Right kidney (tissue), 1 donor: ENCODE data around the gene PDE6B.
"Not testable (repeated sequence)": the region's sequence is repeated elsewhere in the genome, so short reads cannot be mapped to it uniquely, and the experiment has no call there.

Source experiments
- DNase-seq: peaks from one replicate; pipeline ENCODE4 v3.0.0-alpha.2; 2016

PDE6B gene

GRCh38 chr4:704198-704891 lies 79.0 kb downstream of the PDE6B start:
- no peak for DNase-seq

DNA sequence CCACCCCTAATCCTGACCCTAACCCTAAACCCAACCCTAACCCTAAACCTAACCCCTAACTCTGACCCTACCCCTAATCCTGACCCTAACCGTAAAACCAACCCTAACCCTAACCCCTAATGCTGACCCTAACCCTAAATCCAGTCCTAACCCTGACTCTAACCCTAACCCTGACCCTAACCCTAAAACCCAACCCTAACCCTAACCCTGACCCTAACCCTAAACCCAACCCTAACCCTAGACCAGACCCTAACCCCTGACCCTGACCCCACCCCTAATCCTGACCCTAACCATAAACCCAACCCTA lies 79.6 kb downstream of the PDE6B start:
- no peak for DNase-seq

GRCh38 chr4:705278-706082 lies 80.1 kb downstream of the PDE6B start, which contains the start of gene PCGF3:
TSS of gene PCGF3 (plus strand) at chr4:705832. CDS start at chr4:733681, 27,849 bp downstream.
- peak; percentile 93 for DNase-seq

- DNase-seq, result not testable (repeated sequence)
Measured at GRCh38 chr4:706083-706633, 80.8 kb downstream of the PDE6B start.

- DNase-seq, result no peak
Measured at GRCh38 chr4:706834-707598, 81.6 kb downstream of the PDE6B start.

- DNase-seq, result no peak
Measured at GRCh38 chr4:707929-708630, 82.7 kb downstream of the PDE6B start.

GRCh38 chr4:708631-708933 lies 83.2 kb downstream of the PDE6B start:
- no peak for DNase-seq

DNA sequence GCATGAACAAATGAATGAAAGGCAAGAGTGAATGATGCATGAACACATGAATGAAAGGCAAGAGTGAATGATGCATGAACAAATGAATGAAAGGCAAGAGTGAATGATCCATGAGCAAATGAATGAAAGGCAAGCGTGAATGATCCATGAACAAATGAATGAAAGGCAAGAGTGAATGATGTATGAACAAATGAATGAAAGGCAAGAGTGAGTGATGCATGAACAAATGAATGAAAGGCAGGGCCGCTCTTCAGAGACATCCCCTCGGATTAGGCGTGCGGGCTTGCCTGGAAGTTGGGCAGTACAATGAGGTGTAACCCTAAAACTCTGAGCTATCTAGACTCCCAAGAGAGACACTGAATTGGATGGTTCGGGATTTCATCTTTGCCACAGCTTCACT lies 84.0 kb downstream of the PDE6B start:
- DNase-seq, result no peak

DNA sequence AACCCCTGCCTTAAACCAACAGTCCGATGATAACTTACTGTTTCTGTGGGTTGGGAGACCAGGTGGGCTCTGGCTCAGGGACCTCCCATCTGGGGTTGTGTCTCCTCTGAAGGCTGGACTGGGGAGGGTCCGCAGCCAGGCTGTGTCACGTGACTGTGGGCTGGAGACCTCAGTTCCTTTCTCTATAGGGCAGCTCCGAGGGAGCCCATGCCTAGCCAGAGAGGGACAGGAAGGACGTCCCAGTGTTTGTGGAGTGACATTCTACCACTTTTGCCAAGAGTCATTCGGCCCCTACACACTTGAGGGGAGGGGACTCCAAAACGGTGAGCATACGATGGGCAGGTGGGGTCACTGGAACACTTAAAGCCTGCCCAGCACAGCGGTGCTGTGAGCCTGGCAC lies 84.7 kb downstream of the PDE6B start:
- no peak for DNase-seq

DNA sequence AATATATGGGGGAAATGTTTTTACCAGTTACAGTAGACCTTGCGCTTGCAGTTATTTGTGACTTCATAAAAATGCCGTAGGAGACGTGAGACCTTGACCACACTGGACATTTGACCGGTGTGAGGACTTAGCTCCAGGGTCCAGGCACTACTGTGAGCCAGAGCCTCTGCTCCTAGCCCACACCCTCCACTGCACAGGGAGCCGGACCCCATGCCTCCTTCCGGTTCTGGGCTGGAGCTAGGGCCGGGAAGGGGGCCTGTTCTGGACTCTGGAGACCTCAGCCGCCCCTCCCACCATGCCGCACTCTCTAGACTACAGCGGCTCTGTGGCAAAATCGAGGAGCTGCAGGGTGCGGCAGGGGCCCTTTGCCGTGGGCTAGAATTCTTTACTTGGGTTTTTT lies 85.5 kb downstream of the PDE6B start:
- no peak for DNase-seq

- no peak for DNase-seq
Measured at GRCh38 chr4:712093-712492, 86.7 kb downstream of the PDE6B start.

DNA sequence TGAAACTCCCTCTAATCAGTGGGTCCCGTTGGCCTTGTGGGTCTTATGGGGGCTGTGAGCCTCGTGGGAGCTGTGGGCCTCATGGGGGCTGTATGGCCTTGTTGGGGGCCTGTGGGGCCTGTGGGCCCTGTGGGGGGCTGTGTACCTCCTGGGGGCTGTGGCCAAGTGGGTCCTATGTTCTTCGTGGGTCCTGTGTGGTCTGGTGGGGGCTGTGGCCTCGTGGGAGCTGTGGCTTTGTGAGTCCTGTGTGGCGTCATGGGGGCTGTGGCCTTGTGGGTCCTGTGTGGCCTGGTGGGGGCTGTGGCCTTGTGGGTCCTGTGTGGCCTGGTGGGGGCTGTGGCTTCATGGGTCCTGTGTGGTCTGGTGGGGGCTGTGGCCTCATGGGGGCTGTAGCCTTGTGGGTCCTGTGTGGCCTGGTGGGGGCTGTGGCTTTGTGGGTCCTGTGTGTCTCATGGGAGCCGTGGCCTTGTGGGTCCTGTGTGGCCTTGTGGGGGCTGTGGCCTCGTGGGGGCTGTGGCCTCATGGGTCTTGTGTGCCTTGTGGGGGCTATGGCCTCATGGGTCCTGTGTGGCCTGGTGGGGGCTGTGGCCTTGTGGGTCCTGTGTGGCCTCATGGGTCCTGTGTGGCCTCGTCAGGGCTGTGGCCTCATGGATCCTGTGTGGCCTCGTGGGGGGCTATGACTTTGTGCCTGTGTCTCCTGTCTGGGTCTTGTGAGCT lies 87.7 kb downstream of the PDE6B start:
- DNase-seq, result no peak

GRCh38 chr4:714087-714486 lies 88.7 kb downstream of the PDE6B start:
- DNase-seq, result no peak

DNA sequence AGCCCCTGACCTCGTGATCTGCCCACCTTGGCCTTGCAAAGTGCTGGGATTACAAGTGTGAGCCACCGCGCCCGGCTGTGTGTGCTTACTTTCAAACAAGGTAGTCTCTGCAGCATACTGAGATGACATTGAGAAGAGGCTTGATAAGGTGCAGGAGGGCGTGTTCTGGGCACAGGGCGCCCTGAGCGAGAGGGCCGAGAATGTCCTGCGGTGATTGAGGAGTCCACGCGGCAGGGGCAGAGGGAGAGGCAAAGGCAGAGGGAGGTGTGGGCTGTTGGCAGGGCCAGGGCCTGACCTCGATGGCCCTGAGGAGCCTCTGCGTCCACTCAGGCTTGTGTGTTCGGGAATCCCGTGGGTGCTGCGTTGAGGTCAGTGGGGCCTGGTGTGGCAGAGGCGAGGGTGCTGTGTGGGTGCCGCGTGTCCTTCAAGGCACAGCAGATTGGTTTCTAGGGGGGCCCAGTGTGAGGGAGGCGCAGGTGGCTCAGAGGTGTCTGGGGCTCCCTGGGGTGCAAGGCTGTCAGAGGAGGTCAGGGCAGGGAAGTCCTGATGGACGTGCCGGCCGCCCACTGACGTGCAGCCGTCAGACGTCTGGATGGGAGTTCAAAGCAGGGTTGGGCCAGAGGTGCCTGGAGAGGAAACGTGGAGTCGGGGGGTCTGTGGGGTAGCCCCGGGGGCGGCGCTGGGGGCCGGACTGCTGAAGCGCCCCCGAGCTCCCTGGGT lies 92.4 kb downstream of the PDE6B start:
- DNase-seq, result no peak

- no peak for DNase-seq
Measured at GRCh38 chr4:718460-718859, 93.1 kb downstream of the PDE6B start.
